GM21528 (cell line): ENCODE data around the gene AP1S3.
"Not testable (repeated sequence)": the region's sequence is repeated elsewhere in the genome, so short reads cannot be mapped to it uniquely, and the experiment has no call there.

Experiments used
- ATAC-seq: cut with Tn5 transposase; IDR thresholded peaks from one replicate; pipeline ENCODE4 v1.9.1; 2021; ENCODE audit warnings: mild to moderate bottlenecking, moderate library complexity; ENCODE audit not compliant: unreplicated experiment, low FRiP score

Gene AP1S3

GRCh38 chr2:223837287-223838061, at the start of gene AP1S3:
Gene AP1S3 (minus strand): TSS chr2:223837582. CDS start chr2:223837450, 132 bp downstream.
- peak; percentile 66 for ATAC-seq

- no peak for ATAC-seq
These were observed 49.7 kb upstream of the AP1S3 start for GRCh38 chr2:223887127-223887526.

GRCh38 chr2:223886726-223887125, 49.3 kb upstream of the AP1S3 start:
- ATAC-seq, result no peak

GRCh38 chr2:223884399-223884798, 47.0 kb upstream of the AP1S3 start:
- peak; percentile 86 for ATAC-seq

GRCh38 chr2:223882715-223883114, 45.3 kb upstream of the AP1S3 start:
- ATAC-seq, result no peak

GRCh38 chr2:223880796-223881195, 43.4 kb upstream of the AP1S3 start:
- ATAC-seq, result no peak

- no peak for ATAC-seq
These were observed 40.5 kb upstream of the AP1S3 start for GRCh38 chr2:223877721-223878410.

- no peak for ATAC-seq
These were observed 36.3 kb upstream of the AP1S3 start for GRCh38 chr2:223873672-223874071.

- not testable (repeated sequence) for ATAC-seq
These were observed 35.4 kb upstream of the AP1S3 start for GRCh38 chr2:223872772-223873171.

GRCh38 chr2:223871661-223872060, 34.3 kb upstream of the AP1S3 start:
- ATAC-seq, result not testable (repeated sequence)

GRCh38 chr2:223870840-223871611, 33.6 kb upstream of the AP1S3 start:
- ATAC-seq, result no peak

GRCh38 chr2:223868005-223868404, 30.6 kb upstream of the AP1S3 start:
- peak; percentile 65 for ATAC-seq

GRCh38 chr2:223865907-223866508, 28.6 kb upstream of the AP1S3 start:
- ATAC-seq, result no peak

GRCh38 chr2:223865124-223865523, 27.7 kb upstream of the AP1S3 start:
- ATAC-seq, result no peak

GRCh38 chr2:223863491-223863890, 26.1 kb upstream of the AP1S3 start:
- ATAC-seq, result no peak

GRCh38 chr2:223860809-223861738, 23.7 kb upstream of the AP1S3 start:
- ATAC-seq, result no peak

GRCh38 chr2:223859070-223859469, 21.7 kb upstream of the AP1S3 start:
- ATAC-seq, result no peak

GRCh38 chr2:223856584-223856983, 19.2 kb upstream of the AP1S3 start:
- ATAC-seq, result no peak

GRCh38 chr2:223856021-223856420, 18.6 kb upstream of the AP1S3 start:
- ATAC-seq, result no peak

- no peak for ATAC-seq
These were observed 18.0 kb upstream of the AP1S3 start for GRCh38 chr2:223855426-223855825.
